GM10248 (cell line): ENCODE results near the gene LGALS3BP.

Experiments used
- CTCF ChIA-PET: fragments of 300-600 bp; sonication (Branson Sonifier 250); formaldehyde crosslinking; extraction: SDS; loops from one replicate; lab custom pipeline; 2021; ENCODE audit warnings: antibody characterized with exemption; lab: Yijun Ruan, JAX
- POLR2A ChIA-PET: fragments of 350-650 bp; sonication (Branson Sonifier 250); formaldehyde crosslinking; extraction: SDS; loops from one replicate; lab custom pipeline; 2020; ENCODE audit warnings: antibody characterized with exemption; lab: Yijun Ruan, JAX
- DNase-seq: peaks from one replicate; pipeline ENCODE4 v3.0.0; 2012; ENCODE audit errors: extremely low spot score
- TF ChIP-seq, protein P1 (sequence below): IDR thresholded peaks from 2 replicates; pipeline ENCODE4 v1.5.1; 2012; ENCODE audit warnings: mild to moderate bottlenecking, low read depth; ENCODE audit errors: extremely low read depth, missing control alignments, control extremely low read depth

The LGALS3BP gene

DNA sequence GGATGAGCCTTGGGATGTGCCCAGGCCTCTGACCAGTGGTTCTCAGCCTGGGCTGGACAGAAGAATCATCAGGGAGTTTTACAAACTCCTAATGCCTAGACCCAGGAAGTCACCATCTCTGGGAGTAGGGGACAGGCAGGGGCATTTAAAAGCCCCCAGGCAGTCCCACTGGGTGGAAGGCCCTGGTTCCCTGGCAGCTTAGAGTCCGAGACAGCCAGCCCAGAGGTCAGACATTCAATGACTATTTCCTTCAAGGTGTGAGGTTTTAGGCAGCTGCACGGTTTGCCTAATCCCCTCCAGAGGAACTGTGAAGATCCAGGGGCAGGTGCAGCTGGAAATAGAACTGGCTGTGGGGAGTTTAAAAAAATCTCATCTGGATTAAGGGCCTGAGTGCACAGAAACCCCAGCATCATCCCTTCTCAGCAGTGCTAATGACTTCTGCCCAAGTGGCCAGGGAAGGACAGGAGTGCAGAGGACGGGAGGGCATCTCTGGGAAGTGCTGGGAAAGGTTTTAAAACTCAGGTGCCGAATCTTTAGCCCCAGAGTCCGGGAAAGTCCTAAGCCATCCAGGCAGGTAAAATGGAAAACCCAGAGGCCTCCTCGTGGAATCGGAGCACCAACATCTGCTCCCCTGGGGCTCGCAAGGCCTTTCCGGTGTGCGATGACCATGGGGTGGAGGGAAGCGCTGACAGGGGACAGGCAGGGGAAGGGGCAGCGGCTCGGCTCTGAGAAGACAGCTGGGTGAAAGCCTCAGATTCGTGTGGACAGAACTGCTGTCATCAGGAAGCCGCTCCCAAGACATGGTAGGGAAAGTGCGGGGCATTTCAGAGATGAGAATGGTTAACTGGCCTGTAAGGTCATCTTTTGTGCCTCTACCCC lies 1.5 kb upstream of the LGALS3BP start:
- CTCF ChIA-PET, result interaction anchor here (1.5 to 3.2 kb wide), 3 partner anchors 10 to 411 kb away, joined by 5 to 20 read pairs (median 6); no protein-coding TSS in a partner anchor
- DNase-seq, result no peak
- TF ChIP-seq, protein P1, sequence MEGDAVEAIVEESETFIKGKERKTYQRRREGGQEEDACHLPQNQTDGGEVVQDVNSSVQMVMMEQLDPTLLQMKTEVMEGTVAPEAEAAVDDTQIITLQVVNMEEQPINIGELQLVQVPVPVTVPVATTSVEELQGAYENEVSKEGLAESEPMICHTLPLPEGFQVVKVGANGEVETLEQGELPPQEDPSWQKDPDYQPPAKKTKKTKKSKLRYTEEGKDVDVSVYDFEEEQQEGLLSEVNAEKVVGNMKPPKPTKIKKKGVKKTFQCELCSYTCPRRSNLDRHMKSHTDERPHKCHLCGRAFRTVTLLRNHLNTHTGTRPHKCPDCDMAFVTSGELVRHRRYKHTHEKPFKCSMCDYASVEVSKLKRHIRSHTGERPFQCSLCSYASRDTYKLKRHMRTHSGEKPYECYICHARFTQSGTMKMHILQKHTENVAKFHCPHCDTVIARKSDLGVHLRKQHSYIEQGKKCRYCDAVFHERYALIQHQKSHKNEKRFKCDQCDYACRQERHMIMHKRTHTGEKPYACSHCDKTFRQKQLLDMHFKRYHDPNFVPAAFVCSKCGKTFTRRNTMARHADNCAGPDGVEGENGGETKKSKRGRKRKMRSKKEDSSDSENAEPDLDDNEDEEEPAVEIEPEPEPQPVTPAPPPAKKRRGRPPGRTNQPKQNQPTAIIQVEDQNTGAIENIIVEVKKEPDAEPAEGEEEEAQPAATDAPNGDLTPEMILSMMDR, result no peak
- POLR2A ChIA-PET, result no interaction called here

DNA sequence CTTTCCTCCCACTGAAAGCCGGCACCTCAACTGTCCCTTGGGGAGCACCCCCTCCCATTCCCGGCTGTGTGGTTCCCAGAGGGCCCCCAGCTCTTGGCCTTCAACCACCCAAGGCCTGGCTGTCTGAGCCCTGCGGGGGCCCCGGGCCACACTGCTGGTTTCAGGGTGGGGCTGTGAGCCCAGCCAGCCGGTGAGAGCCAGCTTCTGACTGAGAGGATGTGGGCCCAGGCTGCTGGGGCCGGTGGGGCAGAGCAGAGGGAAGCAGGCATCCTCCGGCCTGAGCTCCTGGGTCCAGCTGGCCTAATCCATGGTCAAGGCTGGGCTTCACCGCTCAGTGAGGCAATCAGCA lies 875 bp upstream of the LGALS3BP start:
- TF ChIP-seq, protein P1, result no peak
- POLR2A ChIA-PET, result no interaction called here
- DNase-seq, result no peak
- CTCF ChIA-PET, result interaction anchor here (1.6 to 3.2 kb wide), 2 partner anchors 9 to 411 kb away, joined by 5 to 20 read pairs; no protein-coding TSS in a partner anchor

DNA sequence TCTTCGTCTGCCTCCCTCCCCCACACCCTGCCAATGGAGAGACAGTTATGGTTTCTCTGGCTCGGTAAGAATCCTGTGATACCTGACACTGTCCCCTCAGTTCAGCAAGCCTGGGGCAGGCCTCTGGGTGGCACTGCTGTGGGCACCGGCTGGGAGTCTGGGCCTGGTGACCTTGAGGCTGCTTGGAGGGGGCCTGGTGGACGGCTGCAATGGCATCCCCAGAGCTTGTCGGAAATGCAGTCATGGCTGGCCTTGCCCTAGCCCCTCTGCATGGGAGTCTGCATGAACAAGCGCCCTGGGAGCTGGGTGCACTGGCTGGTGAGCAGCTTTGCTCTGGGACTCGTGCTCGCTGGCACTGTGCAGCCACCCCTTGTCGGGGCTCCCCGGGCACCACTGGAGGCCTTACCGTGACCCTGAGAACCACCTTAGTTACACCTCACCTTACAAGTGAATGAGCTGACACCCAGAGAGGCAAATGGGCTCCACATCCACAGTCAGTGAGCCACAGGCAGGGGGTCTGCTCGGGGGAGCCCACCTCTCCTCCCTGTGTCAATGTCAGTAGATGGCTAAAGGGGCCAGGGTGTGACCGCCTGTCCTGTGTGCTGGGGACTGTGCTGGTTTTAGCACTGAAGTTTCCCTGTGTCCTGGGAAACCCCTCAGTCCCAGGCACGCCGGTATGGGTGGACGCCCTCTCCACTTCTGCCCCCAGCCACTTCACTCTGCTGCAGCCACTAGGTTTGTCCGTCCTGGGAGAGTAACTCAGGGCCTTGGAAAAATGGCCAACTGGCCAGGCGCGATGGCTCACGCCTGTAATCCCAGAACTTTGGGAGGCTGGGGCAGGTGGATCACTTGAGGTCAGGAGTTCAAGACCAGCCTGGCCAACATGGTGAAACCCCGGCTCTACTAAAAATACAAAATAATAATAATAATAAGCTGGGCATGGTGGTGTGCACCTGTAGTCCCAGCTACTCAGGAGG lies 1.4 kb downstream of the LGALS3BP start:
- ChIA-PET POLR2A (no interaction called here), CTCF (interaction anchor here (1.3 to 1.4 kb wide), 2 partner anchors 8 to 68 kb away, joined by 3 to 5 read pairs; no protein-coding TSS in a partner anchor)
- DNase-seq, result no peak
- TF ChIP-seq, protein P1, result no peak

DNA sequence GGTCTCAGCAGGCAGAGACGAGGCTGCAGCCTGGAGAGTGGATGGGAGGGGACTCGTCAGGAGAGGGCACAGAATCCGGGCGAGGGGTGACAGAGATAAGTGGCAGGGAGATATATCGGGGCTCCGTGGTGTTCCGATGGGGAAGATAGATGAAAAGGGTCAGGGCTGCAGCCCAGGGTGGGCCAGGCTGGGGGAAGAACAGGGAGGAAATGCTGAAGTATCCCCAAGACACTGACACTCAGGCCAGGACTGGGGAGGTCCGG lies 2.1 kb downstream of the LGALS3BP start:
- POLR2A ChIA-PET, result no interaction called here
- DNase-seq, result no peak
- CTCF ChIA-PET, result interaction anchor here (1.3 kb wide), 1 partner anchor 68 kb away, joined by 3 read pairs; no protein-coding TSS in a partner anchor
- TF ChIP-seq, protein P1, result no peak

DNA sequence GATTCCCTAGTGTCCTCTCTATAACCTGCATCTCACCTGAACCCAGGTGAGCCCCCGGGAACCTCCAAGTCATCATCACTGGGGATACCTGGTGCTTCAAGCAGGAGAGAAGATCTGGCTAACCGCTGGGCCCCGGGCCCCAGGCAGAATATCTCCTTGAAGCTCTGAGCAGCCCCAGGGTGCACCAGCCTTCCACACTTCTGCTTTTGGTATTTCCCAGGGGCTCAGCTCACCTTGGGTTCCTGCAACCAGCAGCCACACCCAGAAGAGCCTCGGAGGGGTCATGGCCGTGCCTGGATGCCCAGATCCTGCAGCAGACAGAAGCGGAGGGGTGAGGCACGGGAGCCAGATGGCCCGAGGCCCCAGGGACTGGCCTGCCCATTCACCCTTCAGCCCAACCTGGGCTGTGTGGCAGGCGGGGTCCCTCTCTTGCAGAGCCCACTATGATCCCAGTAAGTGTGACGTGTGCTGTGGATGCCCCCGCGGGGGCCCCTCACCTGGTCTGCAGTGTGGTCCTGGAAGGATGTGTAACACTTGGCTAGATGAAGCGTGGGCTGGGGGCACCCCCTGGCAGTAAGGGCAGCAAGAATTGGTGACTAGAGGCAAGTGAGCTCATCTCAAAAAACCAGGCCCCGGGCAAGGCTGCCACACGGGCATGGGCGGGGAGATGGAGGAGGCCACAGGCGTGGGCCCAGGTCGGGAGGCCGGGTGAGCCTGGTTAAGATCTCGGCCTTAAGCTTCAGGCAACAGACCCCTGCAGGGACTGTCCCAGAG lies 2.6 kb downstream of the LGALS3BP start:
- ChIA-PET CTCF (interaction anchor here (0.6 to 1.3 kb wide), 2 partner anchors 17 to 69 kb away, joined by 3 read pairs; no protein-coding TSS in a partner anchor), POLR2A (no interaction called here)
- TF ChIP-seq, protein P1, result no peak
- DNase-seq, result no peak
